ENCODE results near the gene MAP2. TPM values are rescaled to one million over a fixed set of nuclear protein-coding genes. Genes with fewer than 3 reads are reported as not detected.
A peak's percentile ranks its signal among the peaks of the same experiment; 100 is the strongest.

MAP2 gene
- total RNA-seq, 2 donors from 2014 or later, result 1.6 to 2.1 TPM

GRCh38 chr2:209726311-209726710 is 302.5 kb downstream of the MAP2 start:
- DNase-seq, result no peak
- intact Hi-C loops (cut with DNase I, micrococcal nuclease), result no loop called here
- no peak for ATAC-seq

GRCh38 chr2:209727077-209727476 is 303.2 kb downstream of the MAP2 start:
- intact Hi-C loops (cut with DNase I, micrococcal nuclease), result no loop called here
- DNase-seq (no peak), ATAC-seq (no peak)

- no peak for ATAC-seq
- DNase-seq, result no peak
- intact Hi-C loops (cut with DNase I, micrococcal nuclease), result no loop called here
Measured at GRCh38 chr2:209734805-209735204, 311.0 kb downstream of the MAP2 start.

GRCh38 chr2:209741953-209742352 is 318.1 kb downstream of the MAP2 start:
- ATAC-seq, result no peak
- intact Hi-C loops (cut with DNase I, micrococcal nuclease), result no loop called here

GRCh38 chr2:209753020-209753419 is 329.2 kb downstream of the MAP2 start:
- intact Hi-C loops (cut with DNase I, micrococcal nuclease), result no loop called here
- ATAC-seq (no peak), DNase-seq (no peak)

More at GRCh38 chr2:209741953-209742352, 318.1 kb downstream of the MAP2 start:
- no peak for DNase-seq

- intact Hi-C loops (cut with DNase I, micrococcal nuclease), result no loop called here
- no peak for DNase-seq
- ATAC-seq, result no peak
Measured at GRCh38 chr2:209757163-209757562, 333.3 kb downstream of the MAP2 start.

GRCh38 chr2:209761566-209761965 is 337.7 kb downstream of the MAP2 start:
- intact Hi-C loops (cut with DNase I, micrococcal nuclease), result no loop called here
- DNase-seq (no peak), ATAC-seq (no peak)

- intact Hi-C loops (cut with DNase I, micrococcal nuclease), result no loop called here
- ATAC-seq, result no peak
- DNase-seq, result no peak
Measured at GRCh38 chr2:209762563-209762962, 338.7 kb downstream of the MAP2 start.

GRCh38 chr2:209763106-209763505 is 339.3 kb downstream of the MAP2 start:
- ATAC-seq (no peak), DNase-seq (no peak)
- intact Hi-C loops (cut with DNase I, micrococcal nuclease), result no loop called here

- intact Hi-C loops (cut with DNase I, micrococcal nuclease), result no loop called here
- no peak for DNase-seq
- ATAC-seq, result no peak
Measured at GRCh38 chr2:209766613-209767012, 342.8 kb downstream of the MAP2 start.

- ATAC-seq (no peak), DNase-seq (no peak)
- intact Hi-C loops (cut with DNase I, micrococcal nuclease), result no loop called here
Measured at GRCh38 chr2:209767316-209767715, 343.5 kb downstream of the MAP2 start.

- no peak for DNase-seq
- no peak for ATAC-seq
- intact Hi-C loops (cut with DNase I, micrococcal nuclease), result no loop called here
Measured at GRCh38 chr2:209768557-209768956, 344.7 kb downstream of the MAP2 start.

GRCh38 chr2:209771474-209772289 is 347.8 kb downstream of the MAP2 start, which contains the start of gene UNC80:
TSS of gene UNC80 (plus strand) at chr2:209771832. CDS start at chr2:209772073, 241 bp downstream.
- peak; percentile 56 for ATAC-seq
- DNase-seq, result peak in 1 of 2 donors; percentile 28
- intact Hi-C loops (cut with DNase I, micrococcal nuclease), result no loop called here

GRCh38 chr2:209772290-209772685 is 348.4 kb downstream of the MAP2 start:
- intact Hi-C loops (cut with DNase I, micrococcal nuclease), result no loop called here

GRCh38 chr2:209773377-209773776 is 349.5 kb downstream of the MAP2 start:
- no peak for ATAC-seq
- no peak for DNase-seq
- intact Hi-C loops (cut with DNase I, micrococcal nuclease), result no loop called here

More at GRCh38 chr2:209772290-209772685, 348.4 kb downstream of the MAP2 start:
- DNase-seq (no peak), ATAC-seq (no peak)

Data from left colon (tissue), 2 donors.